NCI-H69 (cell line): ENCODE measurements around the gene SYT1.
"Not testable (repeated sequence)": the region's sequence is repeated elsewhere in the genome, so short reads cannot be mapped to it uniquely, and the experiment has no call there.

ENCODE experiments used
- DNase-seq: peaks from one replicate; lab custom pipeline; 2025; lab: John Stamatoyannopoulos, UW

Gene SYT1

GRCh38 chr12:79140711-79141110 is 276.1 kb downstream of the SYT1 start:
- DNase-seq, result peak; percentile 21

GRCh38 chr12:79141776-79142175 is 277.2 kb downstream of the SYT1 start:
- no peak for DNase-seq

GRCh38 chr12:79143803-79144202 is 279.2 kb downstream of the SYT1 start:
- DNase-seq, result peak; percentile 73

- DNase-seq, result no peak
Measured at GRCh38 chr12:79151956-79152355, 287.4 kb downstream of the SYT1 start.

GRCh38 chr12:79155683-79156082 is 291.1 kb downstream of the SYT1 start:
- no peak for DNase-seq

GRCh38 chr12:79156846-79157463 is 292.4 kb downstream of the SYT1 start:
- no peak for DNase-seq

GRCh38 chr12:79161249-79161934 is 296.8 kb downstream of the SYT1 start:
- DNase-seq, result no peak

GRCh38 chr12:79162147-79162772 is 297.7 kb downstream of the SYT1 start:
- no peak for DNase-seq

- DNase-seq, result peak; percentile 23
Measured at GRCh38 chr12:79162948-79163347, 298.4 kb downstream of the SYT1 start.

- DNase-seq, result no peak
Measured at GRCh38 chr12:79164890-79165289, 300.3 kb downstream of the SYT1 start.

GRCh38 chr12:79168687-79169086 is 304.1 kb downstream of the SYT1 start:
- DNase-seq, result no peak

GRCh38 chr12:79174626-79175025 is 310.1 kb downstream of the SYT1 start:
- DNase-seq, result peak; percentile 43

GRCh38 chr12:79183003-79183402 is 318.4 kb downstream of the SYT1 start:
- DNase-seq, result no peak

GRCh38 chr12:79183926-79184325 is 319.4 kb downstream of the SYT1 start:
- no peak for DNase-seq

GRCh38 chr12:79186506-79186905 is 321.9 kb downstream of the SYT1 start:
- DNase-seq, result peak; percentile 63

GRCh38 chr12:79187032-79187431 is 322.5 kb downstream of the SYT1 start:
- DNase-seq, result peak; percentile 80

- DNase-seq, result no peak
Measured at GRCh38 chr12:79191391-79191790, 326.8 kb downstream of the SYT1 start.

GRCh38 chr12:79194595-79194994 is 330.0 kb downstream of the SYT1 start:
- no peak for DNase-seq

- DNase-seq, result peak; percentile 17
Measured at GRCh38 chr12:79199166-79199565, 334.6 kb downstream of the SYT1 start.

GRCh38 chr12:79200176-79200575 is 335.6 kb downstream of the SYT1 start:
- DNase-seq, result peak; percentile 91

GRCh38 chr12:79203058-79203647 is 338.6 kb downstream of the SYT1 start:
- DNase-seq, result no peak

- no peak for DNase-seq
Measured at GRCh38 chr12:79206871-79207270, 342.3 kb downstream of the SYT1 start.

- not testable (repeated sequence) for DNase-seq
Measured at GRCh38 chr12:79210403-79210802, 345.8 kb downstream of the SYT1 start.
